IMR-90 (cell line): Measurements from ENCODE around the gene NDOR1. TPM values are rescaled to one million over a fixed set of nuclear protein-coding genes. Genes with fewer than 3 reads are reported as not detected.

Experiments
- ATAC-seq: fragments of 200-7000 bp; cut with Tn5 transposase; 2 replicates; pipeline ENCODE4 v1.9.1; 2020; ENCODE audit warnings: low read depth, mild to moderate bottlenecking, moderate library complexity
- BruUV-seq: library from RNA; stranded (reverse); fragments of 400-500 nt; replicated peaks from 2 replicates; lab custom pipeline; 2021; lab: Mats Ljungman, UMichigan
- CTCF ChIA-PET: fragments of 300-600 bp; formaldehyde crosslinking; extraction: SDS; loops from one replicate; lab custom pipeline; 2021; ENCODE audit warnings: antibody characterized with exemption; lab: Yijun Ruan, JAX
- POLR2A ChIA-PET: fragments of 300-600 bp; sonication (Branson Sonifier 250); formaldehyde crosslinking; loops from one replicate; lab custom pipeline; 2022; ENCODE audit warnings: antibody characterized with exemption; ENCODE audit not compliant: unreplicated experiment; lab: Charles Lee
- DNase-seq: peaks from one replicate; pipeline ENCODE4 v3.0.0; 2013
- H2AFZ ChIP-seq: replicated peaks from 2 replicates; pipeline ENCODE3; 2013; ENCODE audit warnings: low read length, mild to moderate bottlenecking; ENCODE audit not compliant: poor library complexity
- H2AK5ac ChIP-seq: 2 replicates; pipeline ENCODE4 v1.6.1; 2013; ENCODE audit warnings: low read depth, low read length, inconsistent platforms
- H2AK9ac ChIP-seq: replicated peaks from 2 replicates; pipeline ENCODE3; 2013; ENCODE audit warnings: mild to moderate bottlenecking, low read depth, low read length, moderate library complexity; ENCODE audit not compliant: poor library complexity
- H2BK120ac ChIP-seq: 2 replicates; pipeline ENCODE4 v1.6.1; 2013; ENCODE audit warnings: low read depth, low read length, inconsistent platforms
- H2BK15ac ChIP-seq: 3 replicates; pipeline ENCODE4 v1.6.1; 2013; ENCODE audit warnings: low read depth, low read length, inconsistent platforms
- H2BK20ac ChIP-seq: 2 replicates; pipeline ENCODE4 v1.6.1; 2013; ENCODE audit warnings: low read depth, mild to moderate bottlenecking, inconsistent platforms, low read length, moderate library complexity
- H2BK5ac ChIP-seq: 2 replicates; pipeline ENCODE4 v1.6.1; 2013; ENCODE audit warnings: mild to moderate bottlenecking, low read depth, low read length, inconsistent platforms; ENCODE audit not compliant: poor library complexity, severe bottlenecking
- H3K14ac ChIP-seq: replicated peaks from 2 replicates; pipeline ENCODE4 v1.6.1; 2013; ENCODE audit warnings: low read depth, low read length, inconsistent platforms
- H3K18ac ChIP-seq: 2 replicates; pipeline ENCODE4 v1.6.1; 2013; ENCODE audit warnings: low read depth, low read length, control low read depth
- H3K23ac ChIP-seq: 2 replicates; pipeline ENCODE4 v1.6.1; 2013; ENCODE audit warnings: low read depth, low read length, inconsistent platforms
- H3K27ac ChIP-seq: 2 replicates; pipeline ENCODE4 v1.5.1; 2013; ENCODE audit warnings: mild to moderate bottlenecking, control low read depth, low read length; ENCODE audit not compliant: insufficient read depth
- H3K27me3 ChIP-seq: 2 replicates; pipeline ENCODE4 v1.6.1; 2013; ENCODE audit warnings: low read length; ENCODE audit not compliant: control insufficient read depth, insufficient read depth
- H3K36me3 ChIP-seq: 2 replicates; pipeline ENCODE4 v1.6.1; 2013; ENCODE audit warnings: low read length, mixed read lengths; ENCODE audit not compliant: control insufficient read depth, insufficient read depth
- H3K4ac ChIP-seq: 2 replicates; pipeline ENCODE4 v1.6.1; 2013; ENCODE audit warnings: low read depth, low read length, inconsistent platforms
- H3K4me1 ChIP-seq: 2 replicates; pipeline ENCODE4 v1.6.1; 2013; ENCODE audit warnings: low read length, mixed read lengths; ENCODE audit not compliant: control insufficient read depth, insufficient read depth
- H3K4me2 ChIP-seq: 2 replicates; pipeline ENCODE4 v1.6.1; 2013; ENCODE audit warnings: low read depth, mild to moderate bottlenecking, control low read depth, low read length, moderate library complexity
- H3K4me3 ChIP-seq: 2 replicates; pipeline ENCODE4 v1.5.1; 2013; ENCODE audit warnings: low read depth, mild to moderate bottlenecking, control low read depth, low read length, moderate library complexity; ENCODE audit not compliant: insufficient read depth
- H3K56ac ChIP-seq: 2 replicates; pipeline ENCODE4 v1.6.1; 2013; ENCODE audit warnings: low read length, inconsistent platforms; ENCODE audit not compliant: insufficient read depth; ENCODE audit errors: extremely low read depth
- H3K79me1 ChIP-seq, 2 experiments: 2 replicates each; pipeline ENCODE4 v1.6.1; 2013; ENCODE audit warnings: low read length in 2 of 2, inconsistent platforms in 1 of 2, low read depth in 1 of 2
- H3K9ac ChIP-seq: 2 replicates; pipeline ENCODE4 v1.6.1; 2013; ENCODE audit warnings: low read depth, low read length, control low read depth
- H3K9me1 ChIP-seq: 2 replicates; pipeline ENCODE4 v1.6.1; 2013; ENCODE audit warnings: low read length, inconsistent platforms; ENCODE audit not compliant: insufficient read depth
- H3K9me3 ChIP-seq: 2 replicates; pipeline ENCODE4 v1.6.1; 2013; ENCODE audit warnings: low read length; ENCODE audit not compliant: control insufficient read depth, insufficient read depth
- H4K20me1 ChIP-seq: 2 replicates; pipeline ENCODE4 v1.6.1; 2013; ENCODE audit warnings: low read length, inconsistent platforms; ENCODE audit not compliant: insufficient read depth
- H4K5ac ChIP-seq: 2 replicates; pipeline ENCODE4 v1.6.1; 2013; ENCODE audit warnings: mild to moderate bottlenecking, low read depth, low read length, control low read depth
- H4K8ac ChIP-seq, 2 experiments: 2 replicates each; pipeline ENCODE4 v1.6.1; 2013; ENCODE audit warnings: low read depth in 2 of 2, low read length in 2 of 2, control low read depth in 1 of 2, inconsistent platforms in 1 of 2
- H4K91ac ChIP-seq: 2 replicates; pipeline ENCODE4 v1.6.1; 2013; ENCODE audit warnings: low read depth, low read length, inconsistent platforms; ENCODE audit not compliant: insufficient read depth
- BHLHE40 ChIP-seq: fragments of 150-350 bp; IDR thresholded peaks from 2 replicates; pipeline ENCODE4 v1.6.1; 2016; ENCODE audit warnings: mild to moderate bottlenecking, low read depth, low read length
- CEBPB ChIP-seq: IDR thresholded peaks from 2 replicates; pipeline ENCODE4 v1.6.1; 2012; ENCODE audit warnings: low read depth, low read length, improper control_type of control experiment
- CHD1 ChIP-seq: IDR thresholded peaks from 2 replicates; pipeline ENCODE4 v1.6.1; 2012; ENCODE audit warnings: low read depth, low read length, improper control_type of control experiment
- CTCF ChIP-seq: conservative IDR thresholded peaks from 2 replicates; pipeline ENCODE4 v1.5.1; 2012; ENCODE audit warnings: mild to moderate bottlenecking, low read depth, low read length, improper control_type of control experiment
- ELK1 ChIP-seq: fragments of 150-350 bp; IDR thresholded peaks from 2 replicates; pipeline ENCODE4 v1.6.1; 2016; ENCODE audit warnings: low read depth, mild to moderate bottlenecking, low read length, moderate library complexity, borderline replicate concordance
- FOS ChIP-seq: fragments of 150-350 bp; IDR thresholded peaks from 2 replicates; pipeline ENCODE4 v1.6.1; 2016; ENCODE audit warnings: low read depth, low read length
- MAFK ChIP-seq: IDR thresholded peaks from 2 replicates; pipeline ENCODE4 v1.6.1; 2012; ENCODE audit warnings: low read depth, low read length, improper control_type of control experiment
- MAZ ChIP-seq: IDR thresholded peaks from 2 replicates; pipeline ENCODE4 v1.6.1; 2012; ENCODE audit warnings: low read depth, mild to moderate bottlenecking, low read length, improper control_type of control experiment, moderate library complexity, borderline replicate concordance
- MXI1 ChIP-seq: IDR thresholded peaks from 2 replicates; pipeline ENCODE4 v1.6.1; 2012; ENCODE audit warnings: low read depth, mild to moderate bottlenecking, low read length, moderate library complexity, borderline replicate concordance
- NFE2L2 ChIP-seq: fragments of 150-350 bp; IDR thresholded peaks from 2 replicates; pipeline ENCODE4 v1.6.1; 2016; ENCODE audit warnings: low read depth, mild to moderate bottlenecking, low read length
- POLR2A ChIP-seq: IDR thresholded peaks from 2 replicates; pipeline ENCODE4 v1.6.1; 2012; ENCODE audit warnings: mild to moderate bottlenecking, low read depth, low read length
- RAD21 ChIP-seq: IDR thresholded peaks from 2 replicates; pipeline ENCODE4 v1.6.1; 2012; ENCODE audit warnings: low read length, improper control_type of control experiment
- RCOR1 ChIP-seq: IDR thresholded peaks from 2 replicates; pipeline ENCODE4 v1.6.1; 2012; ENCODE audit warnings: mild to moderate bottlenecking, low read length, improper control_type of control experiment; ENCODE audit not compliant: insufficient replicate concordance
- RFX5 ChIP-seq: IDR thresholded peaks from 2 replicates; pipeline ENCODE4 v1.8.0; 2012; ENCODE audit warnings: low read depth, mild to moderate bottlenecking, low read length, moderate library complexity
- SMC3 ChIP-seq: fragments of 150-350 bp; IDR thresholded peaks from 2 replicates; pipeline ENCODE4 v1.6.1; 2016; ENCODE audit warnings: low read depth, mild to moderate bottlenecking, antibody characterized with exemption, low read length, moderate library complexity
- USF2 ChIP-seq: fragments of 150-350 bp; IDR thresholded peaks from 2 replicates; pipeline ENCODE4 v1.6.1; 2017; ENCODE audit warnings: mild to moderate bottlenecking, antibody characterized with exemption, low read length, low read depth
- WGBS, 2 experiments: methylation state at CpG; one replicate each; pipeline versions ENCODE4 v1.1.5 to v1.1.7; 2013; ENCODE audit warnings: missing lambda C conversion rate in 2 of 2; ENCODE audit not compliant: insufficient read length in 1 of 2; ENCODE audit errors: extremely low coverage in 2 of 2; 5-methylcytosine and 5-hydroxymethylcytosine counted together
- dilution Hi-C: fragments of 300-500 bp; cut with HindIII; formaldehyde crosslinking; loops from one replicate; pipeline ENCODE4 v1.14.3; 2018; ENCODE audit warnings: low sequenced_read_pairs; ENCODE audit not compliant: unreplicated experiment
- in situ Hi-C: fragments of 300-500 bp; cut with MboI; formaldehyde crosslinking; loops from 3 replicates; pipeline ENCODE4 v1.14.3; 2019; ENCODE audit warnings: low sequenced_read_pairs, inconsistent platforms, mixed read lengths
- intact Hi-C: fragments of 100-400 bp; cut with micrococcal nuclease; formaldehyde crosslinking; loops from 2 replicates; pipeline ENCODE4 v1.10.0; 2022
- polyA plus RNA-seq, 3 experiments: library from polyadenylated mRNA; depleted of rRNA; stranded (reverse); fragments of >200 nt; gene quantifications; 2 replicates each; pipeline ENCODE4 v1.2.3, GENCODE V29; 2012; ENCODE audit warnings: low replicate concordance in 1 of 3
- total RNA-seq: library from RNA; depleted of rRNA; stranded (reverse); fragments of >200 nt; gene quantifications from 2 replicates; pipeline ENCODE4 v1.2.3, GENCODE V29; 2012

Gene NDOR1
- total and polyA plus RNA-seq, 2 of the 4 experiments (the other 2 are of a cell fraction), result 0.90 to 10.6 TPM

- Histone ChIP-seq H3K4me1 (peaks cover 8% of the 10 kb centered on the region), H2BK5ac (no peak within 1 kb of the TSS), H3K4me3 (no peak within 1 kb of the TSS), H3K27ac (no peak within 1 kb of the TSS), H2AK5ac (no peak within 1 kb of the TSS), H2BK120ac (no peak within 1 kb of the TSS), H3K4me2 (no peak within 1 kb of the TSS), H3K18ac (no peak within 1 kb of the TSS), H3K56ac (no peak within 1 kb of the TSS), H3K9ac (no peak within 1 kb of the TSS), H3K36me3 (no peaks in the 10 kb centered on the region; the same call in 1 of the 2 replicates), H3K9me3 (no peaks in the 10 kb centered on the region), H2BK20ac (no peak within 1 kb of the TSS), H4K5ac (no peak within 1 kb of the TSS), H3K9me1 (no peaks in the 10 kb centered on the region), H3K23ac (no peak within 1 kb of the TSS), H2BK15ac (no peak within 1 kb of the TSS), H4K20me1 (peaks cover 5% of the 10 kb centered on the region), H3K4ac (no peak within 1 kb of the TSS), H3K14ac (no peak within 1 kb of the TSS), H4K8ac (no peak within 1 kb of the TSS), H4K91ac (no peak within 1 kb of the TSS), H2AFZ (peak within 1 kb of the TSS; percentile 56), H3K79me1 (peaks cover 4 to 14% of the 10 kb centered on the region in 2 experiments; a peak in 3 of 4 replicates), H3K27me3 (no peaks in the 10 kb centered on the region), H2AK9ac (peak within 1 kb of the TSS; percentile 72)
- no TSS peak for BruUV-seq
- dilution Hi-C loops (no loop called here), in situ Hi-C loops (no loop called here), intact Hi-C loops (no loop called here)
- TF ChIP-seq MAFK (no peak), USF2 (no peak), NFE2L2 (no peak), CTCF (no peak), FOS (no peak), MXI1 (no peak), BHLHE40 (no peak), RCOR1 (no peak), MAZ (no peak), ELK1 (no peak), RAD21 (no peak), CHD1 (no peak), CEBPB (no peak), RFX5 (no peak), POLR2A (no peak), SMC3 (no peak)
- POLR2A ChIA-PET, result no interaction called here
- CTCF ChIA-PET, result no interaction called here
- no peak for ATAC-seq
- WGBS, 2 experiments, result 23% methylated on average over 2 of the region's 4 CpGs; no CpG with 5 or more reads in 1 of the 2 experiments
- DNase-seq, result no peak
Observed at GRCh38 chr9:137251194-137251461, 45.6 kb downstream of the NDOR1 start, which contains the start of gene STPG3. Gene STPG3, plus strand, starts transcription at chr9:137251286. Its CDS starts 1 bp downstream, at chr9:137251287.
